RWPE1 (cell line): ENCODE data around the gene SRD5A2.
A peak's percentile ranks its signal among the peaks of the same experiment; 100 is the strongest.

Experiments used
- CTCF ChIA-PET: fragments of 350-600 bp; sonication (Branson Sonifier 250); formaldehyde crosslinking; extraction: SDS; loops from one replicate; lab custom pipeline; 2021; lab: Yijun Ruan, JAX
- POLR2A ChIA-PET: fragments of 400-600 bp; formaldehyde crosslinking; extraction: SDS; loops from one replicate; lab custom pipeline; 2020; ENCODE audit warnings: antibody characterized with exemption; ENCODE audit not compliant: low non-redundant PET; lab: Yijun Ruan, JAX
- DNase-seq: peaks from one replicate; pipeline ENCODE4 v3.0.0; 2012; ENCODE audit warnings: low spot score
- H3K27ac ChIP-seq: fragments of 450-650 bp; 2 replicates; pipeline ENCODE4 v1.5.1; 2017
- CTCF ChIP-seq: fragments of 450-650 bp; conservative IDR thresholded peaks from 2 replicates; pipeline ENCODE4 v1.5.1; 2017; ENCODE audit warnings: low read depth, mild to moderate bottlenecking

The SRD5A2 gene

GRCh38 chr2:31539505-31539904 is 41.2 kb downstream of the SRD5A2 start:
- TF ChIP-seq CTCF, result no peak
- DNase-seq, result no peak
- ChIA-PET POLR2A (no interaction called here), CTCF (no interaction called here)
- H3K27ac ChIP-seq, result no peak overlapping the region

GRCh38 chr2:31535768-31536167 is 45.0 kb downstream of the SRD5A2 start:
- H3K27ac ChIP-seq, result no peak overlapping the region
- DNase-seq, result no peak
- POLR2A ChIA-PET, result no interaction called here
- CTCF ChIA-PET, result interaction anchor here (0.8 kb wide), 1 partner anchor 122 kb away, joined by 3 read pairs; no protein-coding TSS in a partner anchor
- TF ChIP-seq CTCF, result no peak

- ChIA-PET POLR2A (no interaction called here), CTCF (no interaction called here)
- no peak overlapping the region for H3K27ac ChIP-seq
- DNase-seq, result peak; percentile 57
- no peak for TF ChIP-seq CTCF
Measured at GRCh38 chr2:31534636-31535035, 46.1 kb downstream of the SRD5A2 start.

- H3K27ac ChIP-seq, result no peak overlapping the region
- no peak for DNase-seq
- POLR2A ChIA-PET, result no interaction called here
- TF ChIP-seq CTCF, result no peak
- CTCF ChIA-PET, result no interaction called here
Measured at GRCh38 chr2:31533036-31533435, 47.7 kb downstream of the SRD5A2 start.

GRCh38 chr2:31531101-31531500 is 49.6 kb downstream of the SRD5A2 start:
- H3K27ac ChIP-seq, result no peak overlapping the region
- ChIA-PET POLR2A (no interaction called here), CTCF (no interaction called here)
- no peak for TF ChIP-seq CTCF
- no peak for DNase-seq

- POLR2A ChIA-PET, result no interaction called here
- TF ChIP-seq CTCF, result no peak
- CTCF ChIA-PET, result no interaction called here
Measured at GRCh38 chr2:31529256-31529655, 51.5 kb downstream of the SRD5A2 start.

GRCh38 chr2:31528823-31529222 is 51.9 kb downstream of the SRD5A2 start:
- ChIA-PET POLR2A (no interaction called here), CTCF (no interaction called here)
- DNase-seq, result no peak
- TF ChIP-seq CTCF, result no peak
- no peak overlapping the region for H3K27ac ChIP-seq

More at GRCh38 chr2:31529256-31529655, 51.5 kb downstream of the SRD5A2 start:
- no peak for DNase-seq
- no peak overlapping the region for H3K27ac ChIP-seq
